ENCODE measurements around the gene UBR1. TPM values are rescaled to one million over a fixed set of nuclear protein-coding genes. Genes with fewer than 3 reads are reported as not detected.

The UBR1 gene
- total RNA-seq, 1 donor from 2014 or later, result 23.3 TPM

- no peak for DNase-seq (ENCODE audit: extremely low read depth, low read depth, low spot score)
Observed at GRCh38 chr15:43111354-43111753, 5.5 kb upstream of the UBR1 start.

- DNase-seq (ENCODE audit: extremely low read depth, low read depth, low spot score), result no peak
Observed at GRCh38 chr15:43107751-43108150, 1.9 kb upstream of the UBR1 start.

GRCh38 chr15:43106486-43106829 lies 620 bp upstream of the UBR1 start:
- DNase-seq (ENCODE audit: extremely low read depth, low read depth, low spot score), result no peak

DNA sequence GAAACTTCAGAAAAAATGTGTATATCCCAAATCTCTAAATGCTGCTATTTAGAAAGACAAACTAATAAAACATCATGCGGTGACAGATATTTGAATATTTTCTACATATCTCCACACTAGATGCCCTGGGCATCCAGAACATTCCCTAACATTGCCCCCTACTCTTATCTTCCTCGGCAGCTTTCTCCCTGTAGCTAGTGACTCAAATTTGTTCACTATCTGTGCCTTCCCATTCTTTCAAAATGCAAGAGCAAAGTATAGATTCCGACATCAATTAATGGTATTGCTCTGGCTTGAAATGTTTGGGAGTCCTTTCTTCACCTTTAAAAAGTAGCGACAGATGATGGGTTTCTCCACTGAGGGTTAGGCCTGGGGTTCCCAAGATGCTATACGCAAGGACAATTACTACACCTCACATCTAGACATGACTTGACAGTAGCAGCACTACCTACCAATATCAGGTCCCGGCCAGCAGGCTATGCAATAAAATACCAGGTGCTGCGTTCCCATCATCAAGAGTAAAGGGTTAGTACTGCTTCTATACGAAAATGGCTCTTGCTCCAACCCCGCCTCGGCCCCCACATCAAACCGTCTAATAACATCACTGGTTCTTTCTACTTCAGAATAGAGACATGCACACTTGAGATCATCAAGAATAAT lies 631 bp downstream of the UBR1 start:
- no peak for DNase-seq (ENCODE audit: extremely low read depth, low read depth, low spot score)

- DNase-seq (ENCODE audit: extremely low read depth, low read depth, low spot score), result no peak
Observed at GRCh38 chr15:43104426-43104825, 1.4 kb downstream of the UBR1 start.

GRCh38 chr15:43103907-43104306 lies 1.9 kb downstream of the UBR1 start:
- DNase-seq (ENCODE audit: extremely low read depth, low read depth, low spot score), result no peak

DNA sequence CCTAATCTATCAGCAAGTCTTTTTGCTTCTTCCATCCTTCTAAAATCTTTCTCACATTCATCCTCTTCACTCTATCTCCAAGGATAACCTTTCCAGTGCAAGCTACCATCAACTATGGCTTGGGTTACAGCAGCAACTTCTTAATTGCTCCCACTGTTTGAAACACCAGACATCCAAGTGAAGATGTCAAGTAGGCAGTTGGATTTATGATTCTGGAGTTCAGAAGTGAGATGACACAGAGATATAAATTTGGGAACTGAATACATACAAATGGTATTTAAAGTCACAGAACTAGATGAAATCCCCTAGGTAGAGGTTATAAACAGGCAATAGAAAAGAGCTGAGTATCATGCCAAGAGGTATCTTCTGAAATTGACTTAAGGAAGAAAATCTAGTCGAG lies 3.7 kb downstream of the UBR1 start:
- no peak for DNase-seq (ENCODE audit: extremely low read depth, low read depth, low spot score)

- DNase-seq (ENCODE audit: extremely low read depth, low read depth, low spot score), result no peak
Observed at GRCh38 chr15:43100971-43101370, 4.9 kb downstream of the UBR1 start.

GRCh38 chr15:43099105-43099845 lies 6.6 kb downstream of the UBR1 start:
- no peak for DNase-seq (ENCODE audit: extremely low read depth, low read depth, low spot score)

DNA sequence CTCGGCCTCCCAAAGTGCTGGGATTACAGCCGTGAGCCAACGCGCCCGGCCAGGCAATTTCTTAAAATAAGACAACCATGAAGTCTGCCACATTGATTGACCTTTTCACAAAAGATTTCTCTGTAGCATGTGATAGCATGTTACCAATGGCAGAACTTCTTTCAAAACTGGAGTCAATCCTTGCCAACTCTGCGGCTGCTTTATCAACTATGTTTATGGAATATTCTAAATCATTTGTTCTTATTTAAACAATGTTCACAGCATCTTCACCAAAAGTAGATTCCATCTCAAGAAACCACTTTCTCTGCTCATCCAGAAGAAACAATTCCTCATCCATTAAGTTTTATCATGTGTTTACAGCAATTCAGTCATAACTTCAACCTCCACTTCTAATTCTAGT lies 9.4 kb downstream of the UBR1 start:
- DNase-seq (ENCODE audit: extremely low read depth, low read depth, low spot score), result no peak

DNA sequence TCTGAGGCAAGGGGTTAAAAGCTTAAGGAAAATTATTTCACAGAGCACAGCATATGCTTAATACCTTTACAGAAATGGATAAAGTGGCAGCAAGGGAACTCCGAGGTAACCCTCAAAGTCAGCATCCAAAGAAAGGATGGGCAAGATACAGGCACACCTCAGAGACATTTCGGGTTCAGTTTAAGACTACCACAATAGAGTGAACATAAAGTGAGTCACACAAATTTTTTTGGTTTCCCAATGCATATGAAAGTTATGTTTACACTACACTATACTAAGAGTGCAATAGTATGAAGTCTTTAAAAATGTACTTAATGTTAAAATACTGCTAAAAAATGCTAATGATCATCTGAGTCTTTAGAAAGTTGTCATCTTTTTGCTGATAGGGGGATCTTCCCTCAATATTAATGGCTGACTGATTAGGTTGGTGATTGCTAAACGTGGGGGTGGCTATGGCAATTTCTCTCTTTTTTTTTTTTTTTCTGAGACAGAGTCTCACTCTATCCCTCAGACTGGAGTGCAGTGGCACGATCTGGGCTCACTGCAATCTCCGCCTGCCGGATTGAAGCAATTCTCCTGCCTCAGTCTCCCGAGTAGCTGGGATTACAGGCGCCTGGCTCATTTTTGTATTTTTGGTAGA lies 10.0 kb downstream of the UBR1 start:
- no peak for DNase-seq (ENCODE audit: extremely low read depth, low read depth, low spot score)

GRCh38 chr15:43095243-43095642 lies 10.6 kb downstream of the UBR1 start:
- no peak for DNase-seq (ENCODE audit: extremely low read depth, low read depth, low spot score)

- DNase-seq (ENCODE audit: extremely low read depth, low read depth, low spot score), result no peak
Observed at GRCh38 chr15:43094416-43095030, 11.3 kb downstream of the UBR1 start.

GRCh38 chr15:43093026-43093425 lies 12.8 kb downstream of the UBR1 start:
- DNase-seq (ENCODE audit: extremely low read depth, low read depth, low spot score), result no peak

DNA sequence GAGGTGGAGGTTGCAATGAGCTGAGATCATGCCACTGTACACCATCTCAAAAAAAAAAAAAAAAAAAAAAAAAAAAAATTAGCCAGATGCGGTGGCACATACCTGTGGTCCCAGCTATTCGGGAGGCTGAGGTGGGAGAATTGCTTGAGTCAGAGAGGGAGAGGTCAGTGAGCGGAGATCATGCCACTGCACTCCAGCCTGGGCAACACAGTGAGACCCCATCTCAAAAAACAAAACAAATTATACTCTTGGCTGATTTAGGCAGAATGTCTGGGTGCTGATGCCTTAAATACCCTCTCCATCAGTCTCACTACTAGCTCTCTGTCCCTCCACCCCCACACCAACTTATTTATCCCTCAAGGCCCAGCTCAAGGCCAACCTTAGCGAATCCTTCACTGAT lies 14.0 kb downstream of the UBR1 start:
- DNase-seq (ENCODE audit: extremely low read depth, low read depth, low spot score), result no peak

DNA sequence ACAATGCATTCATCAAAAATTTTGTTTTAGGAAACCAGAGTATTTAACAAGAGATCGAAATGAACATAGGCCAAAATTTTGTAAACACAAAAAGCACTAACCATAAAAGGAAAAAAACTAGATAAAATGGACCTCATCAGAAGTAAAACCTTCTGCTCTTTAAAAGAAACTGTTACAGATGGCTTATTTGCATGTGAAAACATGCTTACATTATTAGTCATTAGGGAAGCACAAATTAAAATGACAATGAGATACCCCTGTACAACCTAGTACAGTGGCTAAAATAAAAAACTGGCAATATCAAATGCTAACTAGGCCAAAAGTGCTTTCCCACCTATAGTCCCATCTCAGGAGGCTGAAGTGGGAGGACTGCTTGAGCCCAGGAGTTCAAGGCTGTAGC lies 19.3 kb downstream of the UBR1 start:
- DNase-seq (ENCODE audit: extremely low read depth, low read depth, low spot score), result no peak

DNA sequence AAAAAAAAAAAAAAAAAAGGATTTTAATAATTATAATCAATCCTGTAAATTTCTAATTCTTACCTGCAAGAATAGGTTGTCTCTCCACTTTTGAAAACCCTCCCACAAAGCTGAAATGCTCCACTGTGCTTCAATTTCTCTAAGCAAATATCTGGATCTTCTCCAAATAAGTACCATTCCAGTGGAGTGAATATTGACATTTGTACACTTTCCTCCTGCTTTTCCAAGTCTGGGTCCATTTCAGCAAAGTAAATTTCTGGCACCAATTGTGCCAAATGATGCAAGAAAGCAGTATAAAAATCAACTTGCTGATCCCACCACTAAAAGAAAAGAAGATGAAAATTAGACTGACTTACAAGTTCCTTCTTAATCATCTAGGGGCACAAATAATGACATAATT lies 19.9 kb downstream of the UBR1 start:
- DNase-seq (ENCODE audit: extremely low read depth, low read depth, low spot score), result no peak

DNA sequence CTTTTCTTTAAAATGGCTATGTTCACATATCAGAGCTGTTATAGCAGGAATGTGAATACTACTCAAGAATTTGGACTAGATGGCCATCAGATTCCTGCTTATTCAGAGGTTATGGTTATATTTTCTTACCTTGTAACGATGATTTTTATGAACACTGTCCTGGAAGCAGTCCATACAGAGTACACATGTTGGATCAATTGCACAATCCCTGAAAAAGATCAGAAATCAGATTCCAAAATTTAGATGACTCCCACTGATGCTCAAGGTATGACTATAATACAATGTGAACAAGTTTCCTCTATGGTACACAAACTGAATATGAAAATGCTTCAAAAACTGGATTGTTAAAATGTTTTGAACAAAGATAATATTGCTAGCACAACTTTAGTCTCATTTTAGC lies 23.3 kb downstream of the UBR1 start:
- DNase-seq (ENCODE audit: extremely low read depth, low read depth, low spot score), result no peak

GRCh38 chr15:43081283-43081682 lies 24.6 kb downstream of the UBR1 start:
- DNase-seq (ENCODE audit: extremely low read depth, low read depth, low spot score), result no peak

DNA sequence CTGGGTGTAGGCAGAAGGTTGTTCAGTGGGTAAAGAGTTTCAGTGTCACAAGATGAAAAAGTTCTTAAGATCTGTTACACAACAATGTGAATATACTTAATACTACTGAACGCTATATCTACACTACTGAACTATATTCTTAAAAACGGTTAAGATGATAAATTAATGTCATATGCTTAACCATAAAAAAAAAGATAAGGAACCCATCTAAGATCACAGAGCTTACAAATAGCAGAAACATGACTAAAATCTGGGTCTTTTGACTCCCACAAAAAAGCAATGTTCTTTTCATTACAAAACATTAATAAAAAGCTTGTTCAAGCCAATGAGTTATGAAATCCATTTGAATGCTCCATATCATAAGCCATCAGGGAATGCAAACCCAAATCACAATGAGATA lies 34.4 kb downstream of the UBR1 start:
- no peak for DNase-seq (ENCODE audit: extremely low read depth, low read depth, low spot score)

DNA sequence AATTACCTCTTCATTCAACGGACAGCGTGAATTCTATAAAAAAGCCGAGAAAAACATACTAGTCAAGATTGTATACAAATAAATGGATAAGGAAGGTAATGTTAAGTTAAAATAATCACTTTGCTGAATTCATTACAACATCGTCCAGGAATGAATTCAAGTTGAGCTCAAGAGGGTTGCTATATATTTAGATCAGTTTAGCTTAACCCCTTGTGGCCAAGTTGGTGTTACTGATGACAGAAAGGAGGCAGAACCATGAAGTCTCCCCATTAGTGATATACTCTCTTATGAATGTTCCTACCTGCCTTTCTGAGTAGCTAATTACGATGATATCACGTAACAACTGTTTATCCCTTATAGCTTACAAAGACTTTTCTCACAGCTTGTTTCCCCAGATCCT lies 34.9 kb downstream of the UBR1 start:
- DNase-seq (ENCODE audit: extremely low read depth, low read depth, low spot score), result no peak

DNA sequence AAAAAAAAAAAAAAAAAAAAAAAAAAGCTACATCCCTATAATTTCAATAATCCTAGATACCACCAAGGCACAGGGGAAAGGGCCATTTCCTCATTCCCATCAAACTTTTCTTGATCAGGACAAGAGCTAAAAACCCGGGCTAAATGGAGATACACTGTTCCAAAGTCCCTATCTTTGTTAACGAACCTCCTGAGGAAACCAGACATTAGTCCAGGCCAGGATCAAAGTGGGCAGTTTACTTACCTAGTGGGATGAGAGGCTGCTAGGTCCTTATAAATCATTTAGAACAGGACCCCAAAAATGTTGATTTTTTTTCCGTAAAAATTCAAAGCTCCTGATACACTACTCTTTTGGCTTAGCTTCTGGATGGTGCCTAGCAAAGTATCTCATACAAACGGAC lies 35.6 kb downstream of the UBR1 start:
- no peak for DNase-seq (ENCODE audit: extremely low read depth, low read depth, low spot score)

All from glomerular endothelial cell (primary cell).